GM10248 (cell line): ENCODE data around the gene RDH14.

Experiments used
- CTCF ChIA-PET: fragments of 300-600 bp; sonication (Branson Sonifier 250); formaldehyde crosslinking; extraction: SDS; loops from one replicate; lab custom pipeline; 2021; ENCODE audit warnings: antibody characterized with exemption; lab: Yijun Ruan, JAX
- POLR2A ChIA-PET: fragments of 350-650 bp; sonication (Branson Sonifier 250); formaldehyde crosslinking; extraction: SDS; loops from one replicate; lab custom pipeline; 2020; ENCODE audit warnings: antibody characterized with exemption; lab: Yijun Ruan, JAX
- DNase-seq: peaks from one replicate; pipeline ENCODE4 v3.0.0; 2012; ENCODE audit errors: extremely low spot score
- CTCF ChIP-seq: IDR thresholded peaks from 2 replicates; pipeline ENCODE4 v1.5.1; 2012; ENCODE audit warnings: mild to moderate bottlenecking, low read depth; ENCODE audit errors: extremely low read depth, missing control alignments, control extremely low read depth

Gene RDH14

GRCh38 chr2:18592372-18592771 lies 31.9 kb upstream of the RDH14 start:
- DNase-seq: no peak
- POLR2A ChIA-PET: no interaction called here
- no peak for TF ChIP-seq CTCF
- CTCF ChIA-PET: no interaction called here

GRCh38 chr2:18589354-18589753 lies 28.9 kb upstream of the RDH14 start, which contains the start of gene NT5C1B:
TSS of gene NT5C1B (minus strand) at chr2:18589569. CDS start at chr2:18589468, 101 bp downstream.
- no peak for DNase-seq
- POLR2A ChIA-PET: no interaction called here
- CTCF ChIA-PET: interaction anchor here (1.2 kb wide), 1 partner anchor 16 kb away, joined by 3 read pairs; no protein-coding TSS in a partner anchor

GRCh38 chr2:18588802-18589201 lies 28.3 kb upstream of the RDH14 start:
- CTCF ChIA-PET: no interaction called here
- DNase-seq: no peak
- POLR2A ChIA-PET: no interaction called here
- no peak for TF ChIP-seq CTCF

More at GRCh38 chr2:18589354-18589753, 28.9 kb upstream of the RDH14 start, which contains the start of gene NT5C1B:
- TF ChIP-seq CTCF: no peak

DNA sequence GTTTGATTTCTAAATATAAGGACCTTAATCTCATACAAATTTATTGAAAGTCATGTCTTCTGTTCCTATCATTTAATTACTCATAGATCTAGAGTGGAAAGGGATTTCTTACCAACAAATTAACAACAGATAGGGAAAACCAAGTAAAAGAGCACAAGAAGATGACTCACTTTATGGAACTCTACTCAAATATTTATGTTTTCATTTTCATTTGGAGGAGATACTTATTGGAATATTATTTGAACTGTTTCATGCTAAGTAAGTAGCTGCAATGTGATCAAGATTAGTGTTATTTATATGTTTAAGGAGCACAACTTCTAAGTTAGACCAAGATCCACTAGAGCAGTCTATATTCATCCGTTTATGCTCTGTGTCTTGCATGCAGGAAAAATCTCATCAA lies 27.6 kb upstream of the RDH14 start:
- ChIA-PET POLR2A (no interaction called here), CTCF (interaction anchor here (0.6 to 1.4 kb wide), 2 partner anchors 57 to 67 kb away, joined by 3 read pairs; no protein-coding TSS in a partner anchor)
- no peak for TF ChIP-seq CTCF
- no peak for DNase-seq

GRCh38 chr2:18585526-18585925 lies 25.1 kb upstream of the RDH14 start:
- ChIA-PET POLR2A (no interaction called here), CTCF (no interaction called here)
- DNase-seq: no peak
- TF ChIP-seq CTCF: no peak

GRCh38 chr2:18584608-18584954 lies 24.1 kb upstream of the RDH14 start:
- TF ChIP-seq CTCF: no peak
- ChIA-PET POLR2A (no interaction called here), CTCF (no interaction called here)
- DNase-seq: no peak

GRCh38 chr2:18583905-18584607 lies 23.6 kb upstream of the RDH14 start:
- ChIA-PET CTCF (no interaction called here), POLR2A (no interaction called here)
- DNase-seq: no peak
- TF ChIP-seq CTCF: no peak
